HCT116 (cell line): ENCODE data around the gene FKBP15.

ENCODE experiments used
- EZH2phosphoT487 ChIP-seq: fragments of 200-600 bp; IDR thresholded peaks from 2 replicates; pipeline ENCODE4 v1.6.1; 2018; ENCODE audit warnings: antibody characterized with exemption, borderline replicate concordance
- TF ChIP-seq, protein P1 (sequence below): IDR thresholded peaks from 2 replicates; pipeline ENCODE4 v1.6.1; 2012

DNA sequence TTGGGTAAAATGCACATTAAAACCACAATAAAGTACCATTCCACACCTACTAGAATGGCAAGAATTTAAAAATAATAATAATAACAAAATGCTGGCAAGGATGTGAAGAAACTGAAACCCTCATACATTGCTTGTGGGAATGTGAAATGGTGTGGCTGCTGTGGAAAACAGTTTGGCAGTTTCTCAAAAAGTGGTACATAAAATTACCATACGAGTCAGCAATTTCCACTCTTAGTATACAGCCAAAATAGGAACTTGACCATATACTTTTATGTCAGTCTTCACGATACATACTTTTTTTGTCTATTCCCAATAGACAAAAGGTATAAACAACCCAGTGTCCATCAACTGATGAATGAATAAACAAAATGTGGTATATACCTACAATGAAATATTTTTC, 15.6 kb downstream of the FKBP15 start:
- TF ChIP-seq EZH2phosphoT487, result no peak
- TF ChIP-seq, protein P1, sequence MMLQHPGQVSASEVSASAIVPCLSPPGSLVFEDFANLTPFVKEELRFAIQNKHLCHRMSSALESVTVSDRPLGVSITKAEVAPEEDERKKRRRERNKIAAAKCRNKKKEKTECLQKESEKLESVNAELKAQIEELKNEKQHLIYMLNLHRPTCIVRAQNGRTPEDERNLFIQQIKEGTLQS, result no peak
